ENCODE data around the gene PSMF1. TPM values are rescaled to one million over a fixed set of nuclear protein-coding genes. Genes with fewer than 3 reads are reported as not detected.

The PSMF1 gene
- total and polyA plus RNA-seq, 2 of the 4 experiments (the other 2 are of a cell fraction) = 93.6 to 109 TPM

DNA sequence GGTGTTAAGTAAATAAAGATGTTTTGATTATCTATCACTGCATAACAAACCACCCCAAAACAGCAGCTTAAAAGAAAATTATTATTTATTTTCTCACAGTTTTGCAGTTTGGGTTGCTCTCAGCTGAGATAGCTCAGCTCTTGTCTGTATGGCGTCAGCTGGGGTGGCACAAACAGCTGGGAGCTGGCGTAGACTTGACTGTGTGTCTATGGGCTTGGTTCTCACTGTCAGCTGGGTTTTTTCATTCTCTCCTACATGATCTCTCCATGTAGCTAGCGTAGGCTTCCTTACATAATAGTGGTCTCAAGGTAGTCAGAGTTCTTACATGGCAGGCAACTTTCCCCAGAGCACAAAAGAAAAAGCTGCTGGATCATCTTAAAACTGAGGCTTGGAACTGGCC lies 72.9 kb downstream of the PSMF1 start:
- in situ Hi-C loops (cut with MboI; ENCODE audit: low sequenced_read_pairs) (no loop called here), dilution Hi-C loops (cut with HindIII; ENCODE audit: low sequenced_read_pairs, unreplicated experiment) (no loop called here), intact Hi-C loops (cut with micrococcal nuclease) (no loop called here)
- Histone ChIP-seq H4K20me1 (ENCODE audit: insufficient read depth, low read length) (no peaks in the 10 kb centered on the region), H3K14ac (replicated peaks; ENCODE audit: low read depth, low read length) (no peak overlapping the region), H2AK5ac (ENCODE audit: low read depth, low read length) (no peak overlapping the region), H2AFZ (replicated peaks; ENCODE audit: low read length, poor library complexity) (no peak overlapping the region), H2AK9ac (replicated peaks; ENCODE audit: low read depth, low read length, poor library complexity) (no peak overlapping the region), H2BK15ac (ENCODE audit: low read depth, low read length) (no peak overlapping the region), H2BK120ac (ENCODE audit: low read depth, low read length) (no peak overlapping the region), H3K4ac (ENCODE audit: low read depth, low read length) (no peak overlapping the region), H3K36me3 (ENCODE audit: control insufficient read depth, insufficient read depth, low read length) (no peaks in the 10 kb centered on the region), H3K56ac (ENCODE audit: extremely low read depth, insufficient read depth, low read length) (no peak overlapping the region), H3K9me1 (ENCODE audit: insufficient read depth, low read length) (peaks cover 3% of the 10 kb centered on the region; the same call in 1 of the 2 replicates), H2BK5ac (ENCODE audit: low read depth, low read length, poor library complexity, severe bottlenecking) (no peak overlapping the region), H3K9ac (ENCODE audit: low read depth, low read length) (no peak overlapping the region), H3K4me1 (ENCODE audit: control insufficient read depth, insufficient read depth, low read length) (no peaks in the 10 kb centered on the region), H3K23ac (ENCODE audit: low read depth, low read length) (no peak overlapping the region), H3K9me3 (ENCODE audit: control insufficient read depth, insufficient read depth, low read length) (peaks cover 2% of the 10 kb centered on the region; the same call in 1 of the 2 replicates), H4K8ac (ENCODE audit: low read depth in 2 of 2, low read length in 2 of 2) (no peak overlapping the region), H3K27ac (ENCODE audit: insufficient read depth, low read length) (no peak overlapping the region), H4K91ac (ENCODE audit: insufficient read depth, low read depth, low read length) (no peak overlapping the region), H3K4me2 (ENCODE audit: low read depth, low read length) (no peak overlapping the region), H3K27me3 (ENCODE audit: control insufficient read depth, insufficient read depth, low read length) (peaks cover 47% of the 10 kb centered on the region), H3K18ac (ENCODE audit: low read depth, low read length) (no peak overlapping the region), H2BK20ac (ENCODE audit: low read depth, low read length) (no peak overlapping the region), H4K5ac (ENCODE audit: low read depth, low read length) (no peak overlapping the region), H3K79me1 (ENCODE audit: low read depth in 1 of 2, low read length in 2 of 2) (no peaks in the 10 kb centered on the region), H3K4me3 (ENCODE audit: insufficient read depth, low read depth, low read length) (no peak overlapping the region)
- ChIA-PET POLR2A (ENCODE audit: unreplicated experiment) (no interaction called here), CTCF (interaction anchor here (0.5 to 0.6 kb wide), 2 partner anchors 22 to 317 kb away, joined by 3 read pairs; no protein-coding TSS in a partner anchor)
- no TSS peak for BruUV-seq (replicated peaks)
- DNase-seq (no peak), ATAC-seq (ENCODE audit: low read depth) (no peak)
- no CpG with 5 or more reads among the region's 3 CpGs for WGBS, 2 experiments (ENCODE audit: extremely low coverage in 2 of 2, insufficient read length in 1 of 2)
- TF ChIP-seq CHD1 (IDR thresholded peaks at IDR 0.05; ENCODE audit: low read depth, low read length) (no peak), RCOR1 (IDR thresholded peaks at IDR 0.05; ENCODE audit: insufficient replicate concordance, low read length) (no peak), FOS (IDR thresholded peaks at IDR 0.05; ENCODE audit: low read depth, low read length) (no peak), RAD21 (IDR thresholded peaks at IDR 0.05; ENCODE audit: low read length) (no peak), SMC3 (IDR thresholded peaks at IDR 0.05; ENCODE audit: low read depth, low read length) (no peak), CTCF (conservative IDR thresholded peaks at IDR 0.05; ENCODE audit: low read depth, low read length) (no peak), NFE2L2 (IDR thresholded peaks at IDR 0.05; ENCODE audit: low read depth, low read length) (no peak), MAZ (IDR thresholded peaks at IDR 0.05; ENCODE audit: borderline replicate concordance, low read depth, low read length) (no peak), MXI1 (IDR thresholded peaks at IDR 0.05; ENCODE audit: borderline replicate concordance, low read depth, low read length) (no peak), RFX5 (IDR thresholded peaks at IDR 0.05; ENCODE audit: low read depth, low read length) (no peak), POLR2A (IDR thresholded peaks at IDR 0.05; ENCODE audit: low read depth, low read length) (no peak)
- TF ChIP-seq, protein P1, sequence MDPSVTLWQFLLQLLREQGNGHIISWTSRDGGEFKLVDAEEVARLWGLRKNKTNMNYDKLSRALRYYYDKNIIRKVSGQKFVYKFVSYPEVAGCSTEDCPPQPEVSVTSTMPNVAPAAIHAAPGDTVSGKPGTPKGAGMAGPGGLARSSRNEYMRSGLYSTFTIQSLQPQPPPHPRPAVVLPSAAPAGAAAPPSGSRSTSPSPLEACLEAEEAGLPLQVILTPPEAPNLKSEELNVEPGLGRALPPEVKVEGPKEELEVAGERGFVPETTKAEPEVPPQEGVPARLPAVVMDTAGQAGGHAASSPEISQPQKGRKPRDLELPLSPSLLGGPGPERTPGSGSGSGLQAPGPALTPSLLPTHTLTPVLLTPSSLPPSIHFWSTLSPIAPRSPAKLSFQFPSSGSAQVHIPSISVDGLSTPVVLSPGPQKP (IDR thresholded peaks at IDR 0.05; ENCODE audit: borderline replicate concordance, low read depth, low read length) = no peak
- TF ChIP-seq, protein P2, sequence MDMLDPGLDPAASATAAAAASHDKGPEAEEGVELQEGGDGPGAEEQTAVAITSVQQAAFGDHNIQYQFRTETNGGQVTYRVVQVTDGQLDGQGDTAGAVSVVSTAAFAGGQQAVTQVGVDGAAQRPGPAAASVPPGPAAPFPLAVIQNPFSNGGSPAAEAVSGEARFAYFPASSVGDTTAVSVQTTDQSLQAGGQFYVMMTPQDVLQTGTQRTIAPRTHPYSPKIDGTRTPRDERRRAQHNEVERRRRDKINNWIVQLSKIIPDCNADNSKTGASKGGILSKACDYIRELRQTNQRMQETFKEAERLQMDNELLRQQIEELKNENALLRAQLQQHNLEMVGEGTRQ (IDR thresholded peaks at IDR 0.05; ENCODE audit: low read depth, low read length) = no peak

All from IMR-90 (cell line).